T-helper 2 cell (primary cell): ENCODE data around the gene RCN2.
"Not testable (repeated sequence)": the region's sequence is repeated elsewhere in the genome, so short reads cannot be mapped to it uniquely, and the experiment has no call there.

ENCODE experiments used
- DNase-seq, 5 experiments: peaks; one replicate each; pipeline versions ENCODE4 v3.0.0 to v3.0.0-alpha.2; 2012 to 2022

Gene RCN2

DNA sequence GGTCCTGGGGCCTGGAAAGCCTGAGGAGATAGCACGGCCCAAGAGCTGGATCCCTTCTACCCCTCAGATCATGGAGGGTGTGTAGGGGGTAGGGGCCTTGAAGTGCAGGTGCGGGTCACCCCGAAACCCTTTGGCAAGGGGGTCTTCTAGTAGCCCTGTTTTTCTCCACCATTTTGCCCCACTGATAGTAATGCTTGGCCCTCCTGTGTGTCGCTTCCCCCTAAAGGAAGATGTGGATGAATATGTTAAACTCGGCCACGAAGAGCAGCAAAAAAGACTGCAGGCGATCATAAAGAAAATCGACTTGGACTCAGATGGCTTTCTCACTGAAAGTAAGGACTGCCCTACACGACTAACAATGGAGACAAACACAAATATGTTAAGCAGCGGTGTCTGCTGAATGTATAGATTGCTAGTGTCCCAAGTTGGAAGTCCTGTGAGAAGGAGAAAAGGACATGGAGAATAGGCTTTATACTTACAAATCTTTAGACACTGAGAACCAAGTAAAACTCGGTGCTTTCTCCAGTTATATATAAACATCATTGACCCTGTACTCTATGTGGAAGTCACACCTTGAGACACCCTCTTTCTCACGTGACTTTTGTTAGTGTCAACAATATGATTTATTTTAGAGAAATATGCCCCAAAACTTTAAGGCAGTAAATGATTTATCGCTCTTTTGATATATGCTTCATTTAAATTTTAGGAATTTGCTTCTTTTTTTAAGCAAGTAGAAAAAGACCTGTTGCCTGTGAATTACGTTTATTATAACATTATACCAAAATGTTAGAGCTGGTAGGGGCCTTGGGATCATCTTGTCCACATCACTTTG lies 802 bp downstream of the RCN2 start:
- DNase-seq, result peak in 1 of 5 experiments; percentile 14

DNA sequence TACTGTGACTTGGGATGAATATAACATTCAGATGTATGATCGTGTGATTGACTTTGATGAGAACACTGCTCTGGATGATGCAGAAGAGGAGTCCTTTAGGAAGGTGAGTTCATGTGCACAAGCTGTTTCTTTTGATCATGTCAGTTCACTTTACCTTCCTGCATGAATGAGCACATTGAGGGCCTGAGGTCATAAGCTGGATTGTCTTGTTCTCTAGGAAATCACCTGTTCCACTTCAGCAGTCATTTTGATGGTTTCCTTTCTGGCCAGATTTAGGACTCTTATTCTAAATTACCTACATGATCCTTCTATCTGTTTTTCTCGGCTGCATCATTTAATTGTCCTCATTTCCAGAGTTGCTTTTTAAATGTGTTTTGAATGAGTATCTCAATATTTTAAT lies 4.1 kb downstream of the RCN2 start:
- no peak for DNase-seq

DNA sequence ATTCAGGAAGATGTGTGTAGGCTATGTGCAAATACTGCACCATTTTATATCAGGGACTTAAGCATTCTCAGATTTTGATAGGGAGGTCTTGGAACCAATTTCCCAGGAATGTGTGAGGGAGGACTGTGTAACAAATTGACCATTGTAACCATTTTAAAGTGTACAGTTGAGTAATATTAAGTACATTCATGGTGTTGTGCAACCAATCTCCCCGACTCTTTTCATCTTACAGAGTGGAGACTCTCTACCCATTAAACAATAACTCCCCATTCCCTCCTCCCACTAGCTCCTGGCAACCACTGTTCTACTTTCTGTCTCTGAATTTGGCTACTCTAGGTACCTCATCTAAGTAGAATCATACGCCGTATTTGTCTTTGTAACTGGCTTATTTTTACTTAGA lies 5.1 kb downstream of the RCN2 start:
- no peak for DNase-seq

DNA sequence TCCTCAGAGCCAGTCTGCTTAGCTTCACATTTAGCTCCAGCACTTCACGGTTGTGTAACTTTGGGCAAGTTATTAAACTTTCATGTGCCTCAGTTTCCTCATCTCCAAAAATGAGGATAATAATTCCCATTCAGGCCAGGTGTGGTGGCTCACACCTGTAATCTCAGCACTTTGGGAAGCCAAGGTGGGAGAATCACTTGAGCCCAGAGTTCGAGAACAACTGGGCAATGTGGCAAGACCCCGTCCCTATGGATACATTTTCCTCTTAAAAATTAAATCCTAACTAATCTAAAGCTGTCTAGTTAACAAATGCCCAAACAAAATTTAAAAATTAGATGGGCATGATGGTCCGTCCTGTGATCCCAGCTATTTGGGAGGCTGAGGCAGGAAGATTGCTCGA lies 7.2 kb downstream of the RCN2 start:
- DNase-seq, result no peak

DNA sequence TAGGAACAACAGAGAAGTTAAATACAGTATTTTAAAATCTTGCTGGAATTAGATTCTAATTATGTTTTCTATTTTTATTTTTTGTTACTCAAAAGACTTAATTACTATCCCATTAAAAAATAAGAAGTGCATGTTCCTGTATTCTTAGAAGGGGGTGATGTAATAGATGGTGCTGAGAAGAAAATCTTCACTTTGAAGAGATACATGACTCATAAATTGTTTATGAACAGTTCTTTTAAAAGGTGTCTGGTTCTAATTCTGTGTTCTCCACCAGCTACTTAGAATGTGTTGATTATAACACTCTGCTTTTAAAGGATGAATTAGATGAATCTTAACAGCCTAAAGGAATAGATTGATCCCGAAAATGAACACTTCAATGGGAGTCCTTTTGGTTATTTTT lies 8.2 kb downstream of the RCN2 start:
- DNase-seq, result no peak

DNA sequence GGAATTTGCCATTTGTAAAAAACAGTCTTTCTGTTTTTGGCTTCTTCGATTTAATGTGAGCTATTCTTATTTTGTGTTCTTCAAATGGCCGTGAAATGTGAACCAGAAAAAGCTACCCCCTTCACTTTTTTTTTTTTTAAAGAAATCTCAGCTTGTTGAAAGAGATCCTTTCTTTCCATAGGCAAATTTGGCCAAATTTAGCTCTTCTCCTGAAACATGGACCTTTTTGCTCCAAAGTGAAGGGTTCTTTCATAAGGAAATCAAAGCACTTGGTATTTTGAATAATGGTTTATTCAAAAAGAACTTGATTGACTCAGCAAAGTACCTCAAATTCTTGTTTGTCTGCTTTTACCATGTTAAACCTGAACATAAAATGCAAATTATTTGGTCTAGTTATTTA lies 10.1 kb downstream of the RCN2 start:
- DNase-seq, result no peak

DNA sequence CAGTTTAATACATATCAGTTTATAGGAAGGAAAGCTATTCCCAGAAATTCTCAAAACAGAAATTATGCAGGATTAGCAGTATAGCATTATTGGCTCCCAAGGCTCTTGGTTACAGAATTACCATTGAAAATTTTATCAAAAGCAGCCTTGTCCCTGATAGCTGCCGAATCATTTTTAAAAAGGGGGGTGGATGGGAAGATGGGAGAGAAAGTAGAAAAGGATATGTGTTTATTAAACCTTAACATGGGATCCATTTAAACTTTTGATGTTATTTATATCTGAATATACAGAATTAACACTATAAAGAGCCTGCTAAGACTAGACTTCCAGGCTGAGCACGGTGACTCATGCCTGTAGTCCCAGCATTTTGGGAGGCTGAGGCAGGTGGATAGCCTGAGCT lies 10.8 kb downstream of the RCN2 start:
- DNase-seq, result no peak

DNA sequence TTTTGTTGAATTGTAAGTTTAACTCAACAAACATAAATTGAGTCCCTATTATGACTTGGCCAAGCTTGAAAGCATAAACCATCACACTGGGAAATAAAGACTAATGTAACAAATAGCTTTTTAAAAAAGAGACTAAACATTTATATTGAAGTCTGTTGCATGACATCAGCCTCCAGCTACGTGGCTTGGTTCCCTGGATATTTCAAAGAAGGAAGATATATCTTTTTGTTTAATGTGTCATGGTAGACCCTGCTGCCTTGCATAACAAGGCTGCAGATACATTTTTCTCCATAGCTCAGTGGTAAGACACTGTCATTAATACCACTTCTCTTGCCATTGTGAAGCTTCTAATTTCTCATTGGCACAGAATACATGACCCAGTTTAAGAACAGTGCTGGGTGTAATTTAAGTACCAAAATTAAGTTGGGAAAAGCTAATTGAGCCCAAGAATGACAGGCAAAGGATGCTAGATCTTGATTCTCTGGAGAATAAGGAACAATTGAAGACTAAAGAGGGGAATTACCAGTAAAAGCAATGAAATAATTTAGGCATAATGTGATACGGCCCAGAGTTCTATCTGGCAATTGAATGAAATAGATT lies 14.0 kb downstream of the RCN2 start:
- no peak for DNase-seq

DNA sequence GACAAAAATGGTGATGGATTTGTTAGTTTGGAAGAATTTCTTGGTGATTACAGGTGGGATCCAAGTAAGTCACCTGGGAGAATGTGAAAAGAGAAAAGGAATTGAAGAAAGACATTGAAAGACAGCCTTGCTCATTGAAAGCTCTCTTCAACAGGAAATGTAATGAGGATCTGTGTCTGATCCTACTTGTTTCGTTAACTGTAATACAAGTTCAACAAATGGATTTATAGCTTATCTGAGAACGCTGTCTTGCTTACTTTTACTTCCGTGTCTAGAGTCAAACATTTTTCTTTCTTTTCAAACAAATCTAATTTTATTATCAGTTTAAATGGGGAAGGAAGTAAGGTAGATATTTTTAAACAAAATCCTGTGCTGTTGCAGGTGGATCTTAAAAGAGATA lies 15.9 kb downstream of the RCN2 start:
- no peak for DNase-seq

DNA sequence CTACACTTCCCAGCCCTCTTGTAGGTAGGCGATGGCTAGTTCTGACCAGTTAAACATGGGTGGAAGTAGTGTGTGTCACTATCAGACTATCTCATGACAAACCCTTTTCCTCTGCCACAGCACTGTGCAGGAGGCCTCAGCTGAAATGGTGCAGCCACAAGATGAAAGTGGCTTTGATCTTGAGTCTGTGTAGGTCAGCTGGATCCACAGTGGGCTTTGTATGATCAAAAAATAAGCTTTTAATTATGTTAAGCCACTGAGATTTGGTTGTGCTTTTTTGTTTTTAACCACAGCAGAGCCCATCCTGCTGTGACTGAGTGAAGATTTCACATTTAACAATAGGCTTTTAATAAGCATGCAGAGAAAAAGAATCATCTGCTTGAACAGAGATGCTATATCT lies 19.7 kb downstream of the RCN2 start:
- peak in 1 of 5 experiments; percentile 66 for DNase-seq

DNA sequence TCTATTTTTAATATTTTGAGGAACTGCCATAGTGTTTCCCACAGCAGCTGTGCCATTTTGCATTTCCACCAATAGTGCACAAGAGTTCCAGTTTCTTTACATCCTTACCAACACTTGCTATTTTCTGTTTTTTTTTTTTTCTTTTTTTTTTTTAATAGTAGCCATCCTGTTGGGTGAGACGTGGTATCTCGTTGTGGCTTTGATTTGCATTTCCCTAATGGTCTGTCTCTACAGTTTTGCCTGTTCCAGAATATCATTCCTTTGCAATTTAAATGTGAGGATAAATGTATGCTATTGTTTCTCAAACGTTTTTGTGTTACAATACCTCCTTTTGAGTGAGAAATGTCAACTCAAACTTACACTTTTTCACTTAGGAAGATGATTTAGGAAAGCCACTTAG lies 22.4 kb downstream of the RCN2 start:
- no peak for DNase-seq

DNA sequence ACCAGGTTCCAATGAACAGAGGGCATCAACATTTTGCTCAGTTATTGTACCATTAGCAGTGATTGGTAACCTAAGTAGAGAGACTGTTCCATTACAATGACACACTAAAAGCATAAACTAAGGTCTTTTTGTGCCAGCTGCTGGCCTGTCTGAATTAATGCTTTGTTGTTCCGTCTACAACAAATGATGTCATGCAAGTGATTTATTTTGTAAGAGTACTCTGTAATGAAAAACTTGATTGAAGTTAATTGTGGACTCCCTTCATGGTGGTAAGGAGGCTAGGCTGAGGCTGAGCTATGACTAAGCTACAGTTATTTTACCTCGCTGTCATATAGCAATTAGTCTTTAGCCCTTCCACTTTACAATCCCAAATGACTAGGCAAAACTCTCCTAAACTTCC lies 23.2 kb downstream of the RCN2 start:
- no peak for DNase-seq

DNA sequence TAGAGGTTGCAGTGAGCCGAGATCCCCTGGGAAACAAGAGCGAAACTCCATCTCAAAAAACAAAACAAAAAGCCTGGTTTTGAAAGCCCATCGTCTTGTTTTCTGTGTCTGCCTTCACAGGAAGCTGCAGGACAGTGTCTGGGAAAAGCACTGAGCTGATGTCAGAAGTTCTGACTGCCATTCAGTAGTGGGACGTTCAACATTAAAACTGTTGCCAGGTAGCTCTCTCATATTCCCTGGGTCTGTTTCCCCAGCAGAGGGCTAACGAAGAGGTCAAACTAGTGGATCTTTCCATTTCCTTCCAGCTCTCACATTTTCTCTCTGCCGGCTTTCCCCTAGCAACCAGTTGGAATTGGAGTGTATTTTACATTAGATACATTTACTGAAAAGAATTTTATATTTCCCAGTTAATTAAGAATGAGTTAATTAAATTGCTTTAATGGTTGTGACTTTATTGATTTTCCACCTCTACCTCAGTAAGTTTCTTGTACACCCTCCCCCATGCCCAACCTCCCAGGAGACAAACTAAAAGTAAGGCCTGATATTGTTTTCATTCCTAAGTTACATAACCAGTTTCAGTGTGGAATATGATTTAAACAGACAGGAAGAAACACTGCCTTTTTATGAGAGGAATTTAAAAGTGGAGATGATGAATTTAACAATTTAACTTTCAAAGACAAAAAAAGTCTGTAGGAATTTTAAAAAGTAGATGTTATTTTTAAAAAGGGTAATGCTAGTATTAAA lies 29.9 kb downstream of the RCN2 start:
- DNase-seq, result no peak

DNA sequence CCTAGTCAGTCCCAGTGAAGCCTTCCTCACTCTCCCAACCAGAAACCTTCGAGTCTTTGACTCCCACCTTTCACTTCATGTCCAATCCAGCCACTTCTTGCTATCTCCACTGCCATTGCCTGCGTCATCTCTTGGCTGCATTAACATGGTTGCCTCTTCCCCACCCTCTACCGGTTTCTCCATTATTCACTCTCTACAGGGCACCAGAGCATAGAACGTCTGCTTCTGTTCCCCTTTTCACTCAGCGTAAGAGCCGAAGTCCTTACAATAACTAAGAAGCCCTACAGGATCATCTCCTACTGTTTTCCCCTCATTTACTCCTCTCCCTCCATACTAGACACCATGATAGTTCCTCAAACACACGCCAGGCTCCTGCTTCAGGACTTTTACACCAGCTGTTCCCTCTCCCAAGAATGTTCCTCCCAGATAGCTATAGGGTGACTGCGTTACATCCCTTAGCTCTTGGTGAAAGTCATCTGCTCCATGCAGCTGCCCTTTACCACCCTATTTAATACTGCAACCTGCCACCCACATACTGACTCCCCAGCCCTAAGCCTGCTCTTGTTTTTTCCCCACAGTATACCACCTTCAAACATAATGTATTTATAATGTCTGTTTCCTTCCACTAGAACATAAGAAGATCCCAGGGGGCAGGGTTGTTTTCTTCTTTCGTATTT lies 30.9 kb downstream of the RCN2 start:
- DNase-seq, result no peak

DNA sequence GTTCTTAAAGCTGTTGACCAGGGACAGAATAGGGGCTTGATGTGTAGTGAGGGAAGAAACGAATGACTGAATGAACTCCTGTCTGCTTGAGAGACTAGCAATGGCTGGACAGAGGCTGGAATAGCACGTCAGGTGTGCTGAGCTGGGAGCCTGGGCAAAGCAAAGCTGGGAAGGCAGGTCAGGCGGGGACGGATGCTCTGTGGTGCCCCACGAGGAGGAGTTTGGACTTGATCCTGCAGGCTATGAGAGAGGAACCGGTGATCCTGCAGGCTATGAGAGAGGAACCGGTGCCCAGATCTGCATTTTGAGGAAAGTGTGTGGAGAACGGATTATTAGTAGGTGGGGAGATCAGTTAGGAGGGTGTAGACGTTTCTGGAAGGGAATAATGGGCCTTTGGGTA lies 32.0 kb downstream of the RCN2 start:
- DNase-seq, result no peak

DNA sequence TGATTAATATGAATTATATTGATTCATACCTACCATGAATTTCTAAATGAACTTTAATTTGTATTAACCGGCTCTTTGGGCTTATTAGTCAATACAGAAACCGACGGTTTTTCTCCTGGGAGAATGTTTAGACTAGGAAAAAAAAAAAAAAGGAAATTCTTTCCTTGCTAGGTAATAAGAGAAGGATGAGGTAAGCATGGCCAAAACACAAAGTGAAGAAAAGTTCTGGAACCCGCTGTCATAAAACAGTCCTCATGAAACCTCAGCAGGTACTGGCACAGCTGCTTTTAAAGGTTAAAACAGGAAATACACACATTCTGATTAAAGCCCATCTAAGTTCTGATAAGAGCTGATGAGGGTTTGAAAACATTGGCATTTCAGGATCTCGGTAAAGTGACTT lies 32.6 kb downstream of the RCN2 start:
- DNase-seq, result no peak

DNA sequence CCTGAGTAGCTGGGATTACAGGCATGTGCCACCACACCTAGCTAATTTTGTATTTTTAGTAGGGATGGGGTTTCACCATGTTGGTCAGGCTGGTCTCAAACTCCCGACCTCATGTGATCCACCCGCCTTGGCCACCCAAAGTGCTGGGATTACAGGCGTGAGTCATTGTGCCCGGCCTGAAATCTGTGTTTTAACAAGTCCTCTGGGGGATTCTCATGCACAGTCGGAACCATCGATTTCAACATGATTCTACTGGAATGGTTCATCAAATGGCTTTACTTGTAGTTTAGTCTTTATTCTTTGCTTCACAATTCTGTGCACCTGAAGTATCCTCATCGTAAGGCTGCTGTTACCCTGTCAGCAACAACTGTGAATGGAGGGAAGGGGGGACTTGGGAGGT lies 34.5 kb downstream of the RCN2 start:
- not testable (repeated sequence) for DNase-seq

DNA sequence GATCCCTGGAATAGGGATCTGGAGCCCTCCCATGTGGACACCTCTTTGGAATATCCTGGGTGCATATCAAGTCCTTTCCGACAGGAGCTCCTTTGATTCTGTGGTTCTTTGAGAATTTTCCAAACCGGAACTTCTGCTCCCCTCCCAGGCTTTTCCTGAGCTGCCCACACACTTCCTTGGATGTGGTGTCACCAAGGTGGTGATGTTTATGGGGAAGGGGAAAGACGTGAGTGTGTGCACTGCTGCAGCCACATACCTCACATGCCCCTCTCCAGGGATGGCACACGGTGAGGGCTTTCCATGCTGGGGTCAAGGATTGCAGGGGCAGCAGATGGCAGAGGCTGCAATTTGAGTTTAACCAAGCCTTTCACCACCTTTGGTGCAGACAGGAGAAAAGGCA lies 35.5 kb downstream of the RCN2 start:
- DNase-seq, result no peak

DNA sequence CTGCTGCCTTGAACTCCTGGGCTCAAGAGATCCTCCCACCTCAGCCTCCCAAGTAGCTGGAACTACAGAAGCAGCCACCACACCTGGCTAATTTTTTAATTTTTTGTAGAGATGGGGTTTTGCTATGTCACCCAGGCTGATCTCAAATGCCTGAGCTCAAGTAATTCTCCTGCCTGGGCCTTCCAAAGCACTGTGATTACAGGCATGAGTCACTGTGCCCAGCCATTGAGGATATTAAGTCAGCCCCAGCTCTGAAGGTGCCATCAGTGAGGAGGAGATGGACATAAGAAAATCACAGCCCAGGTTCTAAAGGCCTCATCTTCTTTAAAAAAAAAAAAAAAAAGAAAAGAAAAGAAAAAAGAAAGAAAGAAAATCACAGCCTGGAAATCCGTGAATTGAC lies 36.8 kb downstream of the RCN2 start:
- DNase-seq, result no peak

DNA sequence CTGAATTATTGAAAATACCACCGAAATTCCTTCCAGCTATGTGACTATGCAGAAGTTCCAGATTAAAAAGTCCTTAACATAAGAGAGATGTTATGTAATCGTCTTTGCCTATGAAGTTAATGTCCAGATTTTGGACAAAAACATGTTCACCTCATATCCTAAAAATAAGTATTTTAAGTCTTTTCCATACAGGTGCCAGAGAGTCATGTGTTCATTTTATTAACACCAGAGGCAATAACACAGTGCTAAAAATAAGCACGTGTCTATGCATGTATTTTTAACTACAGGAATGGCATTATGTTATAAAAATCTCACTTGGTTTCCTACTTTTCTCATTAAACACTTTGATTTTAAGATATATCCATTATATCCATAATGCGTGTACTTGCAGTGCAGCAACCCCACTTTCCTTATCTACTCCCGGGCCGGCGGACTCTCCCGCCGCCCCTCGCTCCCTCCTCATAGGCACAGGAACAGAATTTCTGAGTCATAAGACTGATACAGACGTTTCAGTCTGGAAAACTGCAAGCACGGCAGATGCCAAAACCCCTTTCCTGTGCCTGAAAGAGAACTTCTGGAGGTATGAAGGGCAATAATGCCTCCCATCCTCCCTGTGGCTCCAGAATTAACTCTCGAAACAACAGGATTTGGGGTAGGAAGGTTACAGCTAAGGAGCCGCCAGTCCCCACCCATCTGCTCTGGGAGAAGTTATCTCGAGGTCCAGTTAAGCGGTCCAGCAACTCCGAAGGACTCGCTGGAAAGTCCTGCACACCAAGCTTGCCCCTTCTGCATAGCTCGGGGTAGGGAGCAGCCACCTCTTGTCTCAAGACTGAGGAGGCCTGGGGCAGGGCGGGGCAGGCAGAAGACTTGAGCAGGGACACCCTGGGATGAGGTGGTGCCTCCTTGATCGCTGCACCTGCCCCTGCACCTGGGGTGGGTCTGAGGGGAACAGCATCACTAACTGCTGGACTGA lies 41.1 kb downstream of the RCN2 start:
- DNase-seq, result no peak

DNA sequence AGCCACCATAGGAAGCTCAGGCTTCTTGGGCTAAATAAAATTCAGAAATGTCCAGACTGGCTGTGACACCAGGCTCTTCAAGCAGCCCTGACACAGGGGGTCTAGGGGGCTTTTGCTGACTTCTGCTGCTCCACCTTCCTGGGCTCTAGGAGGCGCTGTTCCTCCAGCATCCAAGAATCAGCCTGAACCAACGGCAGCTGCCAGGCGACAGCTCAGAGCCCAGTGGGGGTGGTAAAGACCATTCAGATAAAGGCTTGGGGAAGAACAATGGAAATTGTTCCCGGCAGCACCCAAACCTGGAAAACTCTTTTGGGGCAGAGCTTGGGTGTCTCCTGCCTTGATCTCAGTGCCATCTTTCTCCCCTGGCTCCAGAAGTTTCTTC lies 41.8 kb downstream of the RCN2 start:
- DNase-seq, result peak in 4 of 5 experiments; percentile 46 to 75 (median 54)

DNA sequence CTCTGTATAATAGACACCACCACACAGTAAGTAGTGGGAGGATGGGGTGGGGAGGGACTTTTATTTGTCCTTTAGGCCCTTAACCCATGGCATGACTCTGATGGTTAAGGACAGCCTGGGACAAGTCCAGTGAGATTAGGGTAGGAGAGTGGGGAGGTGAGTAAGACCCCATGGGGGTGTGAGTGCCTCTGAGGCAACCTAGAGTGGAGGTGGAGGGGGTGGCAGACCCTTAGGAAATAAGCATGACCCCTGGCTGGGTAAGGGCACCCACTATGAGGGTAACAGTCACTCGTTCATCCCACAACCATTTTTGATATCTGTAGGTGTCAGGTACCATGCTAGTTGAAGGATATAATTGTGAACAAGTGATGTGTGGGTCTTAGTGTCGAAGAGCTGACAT lies 42.4 kb downstream of the RCN2 start:
- DNase-seq, result no peak
